GM19193 (cell line): ENCODE measurements around the gene NAA10.

Experiments
- POLR2A ChIP-seq: IDR thresholded peaks from 4 replicates; pipeline ENCODE4 v1.6.1; 2011; ENCODE audit not compliant: insufficient read depth, insufficient read length; ENCODE audit errors: extremely low read depth

NAA10 gene

DNA sequence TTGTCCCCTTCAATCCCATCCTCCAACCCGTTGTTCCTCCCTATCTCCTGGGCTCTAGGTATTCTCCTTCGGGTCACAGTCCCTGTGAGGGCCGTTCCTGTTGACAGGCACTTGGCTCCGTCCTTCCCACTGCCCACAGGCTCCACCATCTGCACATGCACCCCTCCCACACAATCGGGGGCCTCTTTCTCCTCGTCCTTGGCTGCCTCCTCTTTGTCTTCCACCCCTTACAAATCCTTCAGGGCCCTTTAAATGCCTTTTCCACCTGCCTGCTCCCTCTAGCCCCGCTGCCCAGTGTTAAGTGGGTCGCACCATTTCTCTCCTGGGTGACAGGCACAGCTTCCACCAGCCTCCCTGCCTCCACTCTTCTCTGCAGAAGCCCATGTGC, 33.1 kb downstream of the NAA10 start:
- TF ChIP-seq POLR2A: no peak

- no peak for TF ChIP-seq POLR2A
Measured at GRCh38 chrX:153900831-153901752, 33.7 kb downstream of the NAA10 start.

DNA sequence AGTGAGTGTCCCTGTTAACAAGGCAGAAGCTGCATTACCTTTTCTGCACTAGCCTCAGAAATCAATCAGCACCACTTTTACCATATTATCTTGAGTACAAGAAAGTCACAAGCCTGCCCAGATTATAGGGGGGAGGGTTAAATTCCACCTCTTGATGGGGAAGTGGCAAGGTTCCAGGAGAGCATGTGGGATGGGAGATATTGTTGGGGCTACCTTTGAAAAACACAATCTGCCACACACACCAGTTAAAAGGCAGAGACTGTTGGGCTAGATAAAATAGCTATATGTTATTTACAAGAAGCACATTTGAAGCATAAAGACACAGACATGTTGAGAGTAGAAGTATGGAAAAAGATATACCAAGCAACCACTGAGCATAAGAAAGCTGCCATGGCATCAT, 36.9 kb downstream of the NAA10 start:
- TF ChIP-seq POLR2A: no peak

GRCh38 chrX:153889123-153889522, 45.7 kb downstream of the NAA10 start:
- no peak for TF ChIP-seq POLR2A

DNA sequence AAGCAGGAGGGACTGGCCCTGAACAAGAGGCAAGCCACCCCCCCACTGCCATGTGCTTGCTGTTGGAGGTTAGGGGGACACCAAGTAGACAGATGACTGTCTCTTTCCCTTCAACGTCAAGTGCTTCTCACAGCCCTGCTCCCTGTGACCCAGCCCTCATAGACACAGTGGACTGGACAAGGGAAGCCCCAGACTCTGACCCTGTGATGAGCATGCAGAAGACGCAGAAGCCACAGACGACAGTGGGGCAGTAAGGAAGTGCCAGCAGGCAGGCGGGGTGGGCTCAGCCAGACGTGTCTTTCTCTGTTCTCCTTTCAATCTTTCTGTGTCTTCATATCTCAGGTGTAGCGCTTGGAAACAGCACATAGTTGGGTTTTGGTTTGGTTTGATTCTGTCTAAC, 46.5 kb downstream of the NAA10 start:
- TF ChIP-seq POLR2A: no peak

GRCh38 chrX:153887385-153887784, 47.5 kb downstream of the NAA10 start:
- TF ChIP-seq POLR2A: no peak

- TF ChIP-seq POLR2A: no peak
Measured at GRCh38 chrX:153886915-153887314, 47.9 kb downstream of the NAA10 start.

GRCh38 chrX:153885968-153886903, 48.6 kb downstream of the NAA10 start, which contains the start of gene L1CAM:
TSS of gene L1CAM (minus strand) at chrX:153886173. CDS start at chrX:153875836, 10,337 bp downstream.
- TF ChIP-seq POLR2A: no peak

GRCh38 chrX:153885208-153885787, 49.5 kb downstream of the NAA10 start:
- TF ChIP-seq POLR2A: no peak

DNA sequence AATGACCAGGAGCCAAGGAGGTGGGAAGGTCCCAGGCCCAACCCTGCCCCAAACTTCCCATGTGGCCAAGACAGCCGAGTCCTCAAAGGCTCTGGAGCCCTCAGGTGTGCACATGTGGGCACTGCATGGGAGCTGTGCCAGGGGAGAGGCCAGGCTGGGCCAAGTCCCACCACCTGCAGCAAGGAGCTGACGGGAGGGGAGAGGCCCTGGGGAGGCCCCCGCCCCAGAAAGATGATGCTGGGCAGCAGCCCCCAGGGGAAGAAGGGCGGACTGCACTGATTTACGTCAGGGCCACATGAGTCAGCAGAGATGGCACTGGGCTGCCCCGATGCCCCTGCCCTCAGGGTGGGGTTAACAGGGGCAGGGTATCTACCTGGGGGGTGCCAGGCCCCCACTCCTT, 50.2 kb downstream of the NAA10 start:
- no peak for TF ChIP-seq POLR2A

- no peak for TF ChIP-seq POLR2A
Measured at GRCh38 chrX:153884136-153884535, 50.7 kb downstream of the NAA10 start.

DNA sequence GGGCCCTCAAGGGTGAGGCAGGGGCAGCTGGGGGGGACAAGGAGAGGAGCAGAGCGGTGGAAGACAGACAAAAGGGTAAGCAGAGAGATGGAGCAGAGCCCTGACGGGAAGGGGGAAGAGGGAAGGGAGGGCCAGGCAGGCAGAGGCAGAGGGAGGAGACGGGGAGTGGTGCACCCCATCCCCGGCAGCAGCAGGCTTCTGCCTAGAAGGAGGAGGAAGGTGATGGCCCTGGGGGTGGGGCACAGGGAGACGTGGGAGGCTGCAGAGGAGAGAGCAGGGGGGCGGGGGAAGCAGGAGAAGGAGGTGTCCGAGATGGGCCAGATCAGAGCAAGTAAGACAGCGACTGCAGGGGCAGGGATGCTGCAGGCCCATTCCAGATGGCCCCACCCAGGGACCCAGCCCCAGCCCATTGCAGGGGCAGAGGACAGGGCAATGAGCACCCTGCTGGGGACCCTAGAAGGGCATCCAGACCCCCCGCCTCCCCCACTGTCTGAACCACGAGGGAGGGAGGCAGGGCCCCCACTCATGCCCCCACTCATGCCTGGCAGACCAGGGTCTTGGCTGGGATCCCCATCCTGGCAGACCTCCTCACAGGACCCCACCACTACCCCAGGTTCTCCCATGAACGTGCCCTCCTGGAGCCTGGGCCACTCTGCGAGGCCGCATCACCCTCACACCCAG, 51.5 kb downstream of the NAA10 start:
- TF ChIP-seq POLR2A: no peak

DNA sequence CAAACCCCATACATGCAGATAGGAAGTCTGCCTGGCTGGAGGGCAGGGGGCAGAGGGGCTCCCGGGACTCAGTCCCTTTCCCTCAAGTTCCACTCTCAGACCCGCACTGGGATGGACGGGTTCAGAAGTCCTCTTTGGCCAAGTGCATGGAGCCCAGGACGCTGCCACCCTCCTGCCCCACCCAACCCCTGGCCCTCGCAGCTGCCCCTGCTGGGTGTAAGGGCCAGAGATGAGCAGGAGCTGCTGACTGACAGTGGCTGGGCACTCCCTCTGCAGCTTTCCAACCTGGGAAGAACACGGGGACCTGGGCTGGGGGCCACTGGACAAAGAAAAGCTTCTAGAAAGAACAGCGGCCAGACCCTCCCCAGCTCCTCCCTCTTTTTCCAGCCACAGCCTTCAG, 52.3 kb downstream of the NAA10 start:
- no peak for TF ChIP-seq POLR2A

DNA sequence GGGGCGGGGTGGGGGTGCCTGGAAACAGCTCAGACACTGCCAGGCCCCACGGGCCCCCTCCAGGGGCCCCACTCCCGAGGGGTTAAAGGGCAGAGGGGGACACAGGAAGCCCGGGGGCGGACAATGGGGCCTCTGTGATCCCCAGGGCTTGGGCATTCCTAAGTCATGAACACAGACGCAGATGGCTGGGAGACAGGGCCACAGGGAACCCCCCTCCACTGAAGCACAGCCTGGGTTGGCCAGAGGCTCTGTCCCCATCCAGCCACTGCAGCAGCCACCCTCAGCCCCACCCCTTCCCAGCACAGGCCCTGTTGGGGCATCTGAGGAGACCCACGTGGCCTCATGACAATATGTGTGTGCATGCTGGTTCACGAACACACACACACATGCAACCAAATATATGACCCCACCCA, 52.7 kb downstream of the NAA10 start:
- TF ChIP-seq POLR2A: no peak
